GM21390 (cell line): ENCODE results near the gene DHX9.

ENCODE experiments used
- ATAC-seq: cut with Tn5 transposase; IDR thresholded peaks from one replicate; pipeline ENCODE4 v1.9.1; 2021; ENCODE audit not compliant: unreplicated experiment

DHX9 gene

DNA sequence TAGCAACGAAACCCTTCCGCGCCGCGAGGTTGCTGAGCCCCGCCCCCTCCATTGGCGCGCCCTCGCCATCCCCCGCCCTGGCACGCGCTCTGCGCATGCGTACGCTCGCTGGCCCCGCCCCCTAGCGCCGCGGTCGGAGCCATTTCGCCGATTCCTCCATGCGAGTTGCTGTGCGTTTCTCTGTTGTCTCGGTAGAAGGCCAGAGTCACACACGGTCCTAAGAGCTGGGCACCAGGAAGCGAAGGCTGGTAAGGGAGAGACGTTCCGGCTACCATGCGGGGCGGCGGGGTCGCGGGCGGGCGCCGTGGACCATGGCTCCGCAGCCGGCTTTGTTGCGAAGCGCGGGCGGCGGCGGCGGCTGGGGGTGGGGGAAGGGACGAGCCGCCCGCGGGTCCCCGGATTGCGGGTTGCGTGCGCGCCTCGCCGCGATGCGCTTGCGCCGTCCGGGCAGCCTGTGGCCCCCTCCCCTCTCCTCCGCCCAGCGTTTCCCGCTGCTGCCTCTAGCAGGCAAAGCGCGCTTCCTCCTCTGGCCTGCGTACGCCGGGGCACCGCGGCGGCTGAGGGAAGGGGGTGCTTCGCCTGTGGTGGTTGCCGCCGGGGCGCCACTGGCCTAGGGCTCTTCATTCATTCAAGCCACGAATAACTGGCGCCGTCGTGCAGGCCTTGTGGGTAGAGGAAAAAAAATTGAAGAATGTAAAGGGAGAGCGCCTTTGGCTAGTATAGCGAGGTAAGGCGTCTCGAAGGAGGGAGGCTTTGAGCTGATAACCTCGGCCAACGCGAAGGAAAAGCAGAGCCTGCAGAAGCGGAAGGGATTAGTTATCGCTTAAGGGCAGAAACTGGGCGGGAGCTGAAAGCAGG lies at the start of gene DHX9:
DHX9 (plus strand) TSS at position 139 of the 858 bp plus-strand sequence. CDS start 3,220 bp downstream, outside the sequence.
- ATAC-seq = peak; percentile 73

DNA sequence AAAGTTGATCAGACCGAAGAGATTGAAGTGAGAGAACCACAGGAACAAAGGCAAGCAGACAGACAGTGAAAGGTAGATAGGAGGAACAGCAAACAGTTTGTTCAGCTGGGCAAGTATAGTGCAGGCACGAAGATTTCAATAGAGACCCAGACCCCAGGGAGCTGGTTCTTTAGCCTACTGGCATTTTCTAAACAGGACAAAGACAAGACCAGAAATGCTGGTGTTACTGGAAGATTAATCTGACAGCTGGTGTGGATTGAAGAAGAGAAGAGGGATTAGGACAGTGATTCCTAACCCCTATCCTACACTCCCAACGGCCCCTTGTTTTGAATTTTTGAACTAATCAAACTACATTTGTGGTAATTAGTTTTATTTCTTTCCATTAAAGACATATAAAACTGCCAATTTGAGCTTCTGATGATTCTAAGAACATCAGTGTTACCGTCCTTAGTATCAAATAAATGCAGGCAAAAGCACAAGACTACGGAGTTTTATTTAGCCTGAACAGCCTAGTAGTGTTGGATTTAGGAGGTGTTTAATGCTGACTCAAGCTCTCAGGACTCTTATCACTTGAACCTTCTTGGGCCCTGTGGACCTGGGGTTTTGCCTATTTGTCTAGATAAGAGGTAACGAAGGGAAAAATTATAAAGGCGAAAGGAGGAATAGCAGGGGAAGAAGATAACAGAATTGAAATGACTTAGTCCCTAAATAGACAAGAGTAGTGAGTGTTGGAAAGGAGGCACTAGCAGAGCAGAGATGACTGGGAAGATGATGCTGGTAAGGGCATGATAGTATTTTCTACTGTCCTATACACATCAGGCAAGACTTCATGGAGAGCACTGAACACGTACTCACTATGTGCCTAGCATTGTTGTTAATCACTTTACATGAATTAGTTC lies 47.6 kb upstream of the DHX9 start:
- ATAC-seq = no peak

DNA sequence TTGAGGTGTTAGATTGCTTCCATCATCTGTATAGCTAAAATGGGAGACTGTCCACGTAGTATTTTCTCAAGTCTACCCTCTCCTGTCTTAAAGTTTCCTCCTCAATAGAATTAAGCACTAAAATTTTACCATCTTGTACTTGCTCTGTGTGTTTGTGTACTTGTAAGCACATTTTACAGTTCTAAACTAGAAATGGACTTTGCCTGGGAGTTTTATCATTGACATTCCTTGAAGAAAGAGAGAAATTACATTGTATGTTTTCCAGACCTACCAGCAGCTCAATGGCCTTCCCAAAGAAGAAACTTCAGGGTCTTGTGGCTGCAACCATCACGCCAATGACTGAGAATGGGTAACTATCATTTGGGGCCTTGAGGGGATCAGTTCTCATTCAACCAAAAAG lies 45.1 kb upstream of the DHX9 start:
- no peak for ATAC-seq

DNA sequence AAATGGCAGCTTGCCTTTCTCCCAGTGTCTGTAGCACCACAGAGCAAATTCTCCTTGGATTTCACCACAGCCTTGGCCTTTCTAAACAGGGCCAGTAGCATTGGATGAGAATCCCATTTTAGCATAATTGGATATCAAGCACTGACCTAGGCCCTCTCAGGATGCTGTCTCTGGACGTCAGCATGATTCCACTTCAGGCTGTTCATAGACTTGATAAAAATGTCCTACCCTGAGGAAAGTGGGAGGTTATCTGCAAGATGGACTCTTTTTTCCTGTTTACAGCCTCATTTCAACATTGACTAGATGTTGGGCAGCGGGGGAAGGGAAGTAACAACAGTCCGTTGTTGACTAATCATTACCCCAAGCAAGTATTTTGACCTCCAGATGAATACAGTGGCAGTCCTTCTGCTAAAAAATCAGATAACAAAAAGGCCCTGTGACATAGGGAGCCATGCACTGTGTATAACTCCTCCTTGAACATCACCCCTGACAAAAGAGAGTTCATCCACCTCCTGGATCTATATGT lies 44.4 kb upstream of the DHX9 start:
- no peak for ATAC-seq

DNA sequence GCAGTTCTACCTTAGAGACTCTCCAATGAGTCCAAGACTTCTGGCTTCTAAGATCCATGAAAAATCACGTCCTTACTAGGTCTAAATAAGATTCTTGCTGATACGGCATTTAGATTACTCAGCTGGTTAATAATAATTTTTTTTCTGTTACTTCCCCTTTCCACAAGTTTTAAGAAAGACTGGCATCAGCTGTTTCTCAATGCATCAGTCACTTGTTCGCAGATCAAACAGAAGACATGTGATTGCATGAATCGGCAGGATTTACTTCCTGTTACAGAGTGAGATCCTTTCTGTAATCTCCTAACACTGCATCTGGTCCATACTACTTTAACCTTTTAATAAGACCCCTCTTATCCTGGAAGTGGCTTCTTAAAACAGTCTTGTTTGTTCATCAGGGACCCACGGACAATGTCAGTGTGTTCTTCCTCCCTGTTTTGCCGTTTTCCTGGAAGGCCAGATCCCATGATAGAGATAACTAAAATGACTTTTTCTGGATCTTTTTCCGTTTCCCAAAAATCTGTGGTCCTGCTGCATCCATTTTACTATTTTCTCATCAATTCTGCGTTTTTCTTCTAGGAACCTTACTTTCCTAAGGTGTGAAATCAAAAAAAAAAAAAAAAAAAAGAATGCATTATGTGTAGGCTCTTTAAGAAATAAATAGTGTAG lies 43.5 kb upstream of the DHX9 start:
- ATAC-seq = no peak

DNA sequence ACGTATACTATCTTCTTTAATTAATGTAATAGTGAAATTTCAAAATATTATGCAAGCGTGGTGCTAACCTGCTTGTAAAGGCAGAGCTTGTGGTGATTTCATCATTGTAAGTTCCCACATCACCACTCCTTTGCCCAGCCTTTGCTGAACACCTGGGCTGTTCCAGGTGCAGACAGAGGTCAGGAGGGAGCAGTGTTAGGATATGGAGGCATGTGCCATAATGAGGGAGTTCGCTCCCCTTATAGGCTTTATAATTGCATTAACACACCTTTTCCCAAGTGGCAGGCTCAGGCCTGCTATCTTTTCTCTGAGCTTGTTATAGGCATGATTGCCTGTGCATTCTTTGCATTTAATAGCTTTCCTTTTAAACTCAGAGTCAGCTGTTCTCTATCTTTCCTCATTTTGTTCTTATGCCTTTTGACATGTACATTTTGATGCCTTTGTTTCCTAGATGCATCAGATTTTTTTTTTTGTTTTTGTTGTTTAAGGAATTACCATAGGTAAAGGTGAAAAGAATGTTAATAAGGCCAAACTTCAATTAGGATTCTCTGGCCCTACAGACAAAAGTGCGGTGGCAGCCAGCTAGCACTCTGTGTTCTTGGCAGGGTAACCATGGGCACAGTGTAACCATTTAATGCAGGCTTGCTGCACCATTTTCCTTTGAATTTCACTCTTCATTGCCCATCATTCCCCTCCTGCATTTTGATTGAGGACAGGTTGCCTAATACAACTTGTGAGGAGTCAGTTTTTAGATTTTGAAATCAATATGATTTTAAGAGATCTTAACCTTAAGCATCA lies 36.9 kb upstream of the DHX9 start:
- ATAC-seq = no peak

DNA sequence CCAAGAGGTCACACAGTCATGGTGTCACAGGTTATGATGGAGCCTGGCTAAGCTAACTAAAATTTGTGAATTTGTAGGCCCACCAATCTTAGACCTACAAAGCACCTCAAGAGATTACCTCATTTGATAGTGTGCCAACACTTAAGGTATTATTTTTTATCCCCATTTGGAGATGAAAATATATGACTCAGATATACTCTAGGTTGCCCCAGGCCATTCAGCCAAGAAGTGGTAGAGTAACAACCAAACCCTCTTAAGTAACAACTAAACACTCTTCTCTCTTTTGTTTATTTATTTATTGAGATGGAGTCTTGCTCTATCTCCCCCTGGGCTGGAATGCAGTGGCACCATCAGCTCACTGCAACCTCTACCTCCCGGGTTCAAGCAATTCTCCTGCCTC lies 35.3 kb upstream of the DHX9 start:
- ATAC-seq = no peak

DNA sequence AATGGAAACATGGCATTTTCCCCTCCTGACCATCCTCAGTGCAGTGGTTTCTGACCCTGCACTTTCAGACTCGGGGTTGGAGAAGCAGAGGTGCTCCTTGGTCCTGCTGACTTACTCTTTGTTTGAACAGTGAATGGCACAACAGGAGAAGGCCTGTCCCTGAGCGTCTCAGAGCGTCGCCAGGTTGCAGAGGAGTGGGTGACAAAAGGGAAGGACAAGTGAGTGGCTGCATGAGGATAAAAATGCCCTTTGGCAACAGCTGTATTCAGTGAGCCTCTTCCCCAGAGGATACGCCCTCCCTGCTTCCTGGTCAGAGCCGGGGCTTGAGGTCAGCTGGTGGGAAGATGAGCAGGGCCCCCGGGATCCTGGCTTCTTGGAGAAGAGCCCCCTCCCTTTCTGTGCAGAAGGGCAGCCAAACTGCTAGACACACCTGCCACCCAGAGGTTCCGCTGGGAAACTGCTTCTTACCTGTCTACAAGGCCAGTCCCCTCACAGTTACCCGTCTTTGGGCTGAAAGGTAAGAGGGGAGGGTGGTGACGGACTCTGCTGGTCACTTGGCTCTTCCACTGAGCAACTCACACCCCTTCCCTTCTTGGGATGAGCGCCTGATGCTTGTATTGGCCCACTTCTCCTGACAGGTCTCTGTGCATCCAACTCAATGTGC lies 33.0 kb upstream of the DHX9 start:
- ATAC-seq = no peak

DNA sequence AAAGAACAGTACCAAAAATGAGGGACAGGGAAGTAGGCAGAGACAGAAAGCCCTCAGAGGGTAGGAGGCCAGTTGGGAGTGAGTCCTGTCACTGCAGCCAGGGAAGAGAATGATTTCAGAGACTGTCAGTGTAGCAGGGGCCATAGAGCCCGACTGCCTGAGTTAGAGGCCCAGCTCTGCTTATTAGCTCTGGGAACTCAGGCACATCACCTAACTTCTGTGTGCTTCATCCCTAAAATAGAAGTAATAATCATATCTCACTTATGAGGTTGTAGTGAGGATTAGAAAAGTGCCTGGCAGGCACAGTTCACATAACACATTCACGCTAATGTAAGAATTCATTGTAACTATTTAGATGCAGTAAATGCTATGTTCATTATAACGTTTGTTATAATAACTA lies 31.2 kb upstream of the DHX9 start:
- ATAC-seq = no peak

DNA sequence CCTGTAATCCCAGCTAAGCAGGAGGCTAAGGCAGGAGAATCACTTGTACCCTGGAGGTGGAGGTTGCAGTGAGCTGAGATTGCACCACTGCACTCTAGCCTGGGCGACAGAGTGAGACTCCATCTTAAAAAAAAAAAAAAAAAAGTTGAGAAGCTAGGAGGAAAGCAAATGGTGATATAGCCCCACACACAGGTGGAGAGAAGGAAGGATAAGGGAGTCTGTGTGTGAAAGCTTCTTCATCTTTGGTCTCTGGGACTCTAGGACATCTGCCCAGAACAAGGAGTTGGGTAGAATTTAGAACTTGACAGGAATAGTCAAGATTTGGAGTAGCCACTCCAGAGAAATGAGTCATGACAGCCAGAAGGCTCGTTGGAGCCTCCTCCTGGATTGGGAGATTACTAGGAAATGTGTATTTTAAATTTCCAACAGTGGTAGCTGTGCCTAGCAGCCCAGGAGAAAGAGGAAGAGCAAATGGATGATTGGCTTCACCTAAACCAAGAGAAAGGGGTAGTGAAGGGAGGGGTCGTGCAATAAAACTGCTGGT lies 29.7 kb upstream of the DHX9 start:
- ATAC-seq = no peak

DNA sequence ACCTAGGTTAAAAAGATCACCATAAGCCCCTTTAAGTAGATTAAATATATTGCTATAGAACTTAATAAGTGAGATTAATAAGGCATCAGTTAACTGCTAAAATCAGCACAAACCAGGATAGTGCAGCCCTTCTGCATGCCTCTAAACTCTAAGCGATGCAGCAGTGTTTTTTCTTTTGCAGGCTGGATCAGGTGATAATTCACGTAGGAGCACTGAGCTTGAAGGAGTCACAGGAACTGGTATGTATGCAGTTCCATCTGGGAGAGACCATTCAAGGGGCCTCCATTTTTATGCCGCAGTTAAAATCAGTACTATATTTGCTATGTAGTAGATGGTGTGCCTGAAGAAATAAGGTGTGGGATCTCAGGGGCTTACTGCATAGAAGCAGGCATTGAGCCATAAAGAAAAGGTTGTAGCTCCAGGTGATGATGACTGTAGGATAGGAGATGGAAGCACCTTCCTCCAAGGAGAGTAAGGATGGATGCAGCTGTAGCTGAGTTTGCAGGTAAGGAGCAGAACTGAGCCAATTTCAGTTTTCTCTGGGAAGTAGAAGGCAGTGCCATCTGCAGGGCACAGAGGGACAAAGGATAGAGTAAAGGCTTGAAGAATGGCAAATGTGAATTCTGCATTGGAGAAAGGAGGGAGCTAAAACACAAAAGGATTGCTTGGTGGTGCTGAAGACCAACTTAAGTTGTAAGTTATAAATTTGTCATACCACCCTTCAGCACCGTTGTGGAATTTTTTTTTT lies 27.0 kb upstream of the DHX9 start:
- ATAC-seq = no peak

DNA sequence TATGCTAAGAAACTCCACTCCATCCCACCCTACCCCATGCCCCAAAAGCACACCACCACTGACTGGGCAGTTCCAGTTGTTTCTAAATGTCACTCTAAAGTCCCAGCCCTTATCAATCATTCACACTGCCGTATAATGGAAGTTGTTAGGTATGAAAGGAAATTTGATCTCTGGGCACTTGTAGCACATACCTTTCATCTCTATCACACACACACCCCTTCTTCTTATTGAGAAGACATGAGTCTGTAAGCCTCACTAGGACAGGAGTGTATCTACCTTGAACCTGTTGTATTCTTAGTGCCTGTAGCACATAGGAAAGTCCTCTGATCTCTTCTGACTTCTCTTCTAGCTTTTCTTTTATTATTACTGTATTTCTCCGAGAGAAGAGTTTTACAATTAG lies 22.3 kb upstream of the DHX9 start:
- no peak for ATAC-seq

DNA sequence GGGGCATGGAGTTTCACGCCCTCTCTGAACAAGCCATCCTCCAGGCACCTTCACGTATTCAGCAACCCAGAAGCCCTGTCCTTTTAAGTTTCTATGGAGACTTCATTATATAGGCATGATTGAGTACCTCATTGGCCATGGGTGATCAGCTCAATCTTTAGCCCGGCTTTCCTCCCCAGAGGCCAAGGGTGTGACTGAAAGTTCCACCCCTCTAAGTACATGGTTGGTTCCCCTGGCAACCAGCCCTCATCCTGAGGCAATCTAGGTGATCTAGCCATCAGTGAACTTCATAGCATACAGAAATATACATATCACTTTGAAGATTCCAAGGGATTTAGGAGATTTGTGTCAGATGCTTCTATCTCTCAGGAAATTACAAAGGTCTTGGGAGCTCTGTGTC lies 21.3 kb upstream of the DHX9 start:
- no peak for ATAC-seq

DNA sequence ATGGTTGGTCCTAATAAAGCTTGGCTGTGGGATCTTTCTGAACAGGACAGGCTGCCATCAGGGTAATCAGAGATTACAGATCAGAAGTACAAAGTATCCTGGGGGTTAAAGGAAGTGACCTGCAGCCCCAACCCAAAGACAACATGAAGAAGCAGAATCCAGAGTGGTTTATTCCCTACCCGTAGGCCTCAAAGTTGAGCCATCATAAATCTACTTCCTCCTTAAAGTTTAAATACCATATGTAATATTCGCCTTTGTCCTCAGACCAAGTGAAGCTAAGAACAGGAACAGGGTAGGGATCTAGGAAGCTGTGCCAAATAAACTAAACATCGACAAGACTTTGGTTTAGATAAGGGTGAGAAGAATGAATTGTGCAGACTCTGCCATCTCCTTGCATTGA lies 15.9 kb upstream of the DHX9 start:
- no peak for ATAC-seq

DNA sequence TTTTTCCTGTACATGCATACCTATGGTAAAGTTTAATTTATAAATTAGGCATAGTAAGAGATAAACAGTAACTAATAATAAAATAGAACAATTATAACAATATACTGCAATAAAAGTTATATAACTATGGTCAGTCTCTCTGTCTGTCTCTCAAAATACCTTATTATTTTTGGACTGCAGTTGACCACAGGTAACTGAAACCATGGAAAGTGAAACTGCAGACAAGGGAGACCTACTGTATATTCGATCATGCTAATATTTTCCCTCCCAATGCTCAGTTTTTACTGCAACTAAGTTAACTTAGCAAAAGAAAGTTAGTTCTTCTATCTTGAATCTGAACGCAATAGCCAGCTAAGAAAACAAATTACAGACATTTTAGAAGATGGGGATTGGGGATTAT lies 12.3 kb upstream of the DHX9 start:
- ATAC-seq = no peak

DNA sequence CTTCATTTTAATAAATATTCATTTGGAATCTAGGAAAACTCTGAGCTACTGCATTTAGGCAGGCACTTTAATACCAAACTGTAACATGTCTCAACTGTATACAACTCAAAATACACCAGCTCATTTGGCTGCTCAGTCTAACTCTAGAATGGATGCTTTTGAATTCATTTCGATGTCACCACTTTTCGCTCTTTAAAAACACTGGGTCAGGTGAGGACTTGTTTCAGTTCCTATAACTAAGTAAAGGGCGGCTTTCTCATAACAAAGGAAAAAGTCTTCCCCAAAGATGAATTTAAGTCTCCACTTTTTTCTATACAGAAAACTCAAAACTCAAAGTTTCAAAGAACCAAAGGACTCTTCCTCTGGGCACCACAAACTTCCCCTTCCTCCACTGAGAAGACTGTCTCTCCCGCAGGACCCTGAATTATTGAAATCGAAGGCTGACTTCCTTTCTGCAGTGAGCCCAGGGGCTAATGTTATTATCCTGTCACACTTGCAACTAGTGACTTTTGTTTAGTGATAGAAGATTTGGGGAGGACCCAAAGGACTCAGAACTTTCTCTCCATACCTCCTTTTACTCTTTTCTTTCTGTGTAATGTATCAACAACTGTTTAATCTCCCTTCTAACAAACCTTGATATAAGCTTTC lies 9.7 kb upstream of the DHX9 start:
- ATAC-seq = no peak

DNA sequence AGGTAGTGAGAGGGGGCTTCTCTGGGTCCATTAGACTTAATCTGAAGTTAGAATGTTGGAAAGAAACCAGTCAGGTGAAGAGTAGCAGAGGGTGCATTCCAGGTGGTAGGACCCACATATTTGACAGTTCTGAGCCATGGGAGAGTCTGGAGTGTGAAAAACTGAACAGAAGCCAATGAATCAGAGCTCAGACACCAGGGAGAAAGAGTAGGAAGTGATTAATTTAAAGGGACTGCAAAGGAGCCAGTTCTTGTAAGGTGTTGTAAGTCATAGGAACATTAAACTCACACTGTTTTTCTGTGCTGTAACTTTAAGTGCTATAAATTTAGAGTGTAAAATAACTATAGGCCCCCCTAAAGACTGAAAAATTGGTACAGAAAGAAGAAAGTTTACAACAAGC lies 5.9 kb upstream of the DHX9 start:
- no peak for ATAC-seq

DNA sequence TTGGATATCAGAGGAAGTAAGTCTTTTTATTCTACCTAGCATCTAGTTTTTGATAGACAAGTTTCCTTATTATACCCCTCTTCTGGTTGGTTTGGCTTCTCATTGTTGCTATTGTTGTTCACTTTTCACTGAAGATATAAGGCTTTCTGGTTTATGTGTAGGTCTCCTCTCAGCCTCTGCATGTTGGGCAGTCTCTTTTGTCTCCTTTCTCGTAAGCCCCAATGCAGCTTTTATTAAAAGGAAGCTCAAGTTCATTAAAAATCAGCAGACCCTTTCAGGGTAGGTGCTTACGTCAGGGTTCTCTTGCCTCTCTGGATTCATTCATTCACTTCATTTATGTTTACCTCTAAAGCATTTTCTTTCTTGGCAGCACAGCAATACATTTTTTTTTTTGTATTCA lies 4.8 kb upstream of the DHX9 start:
- no peak for ATAC-seq

DNA sequence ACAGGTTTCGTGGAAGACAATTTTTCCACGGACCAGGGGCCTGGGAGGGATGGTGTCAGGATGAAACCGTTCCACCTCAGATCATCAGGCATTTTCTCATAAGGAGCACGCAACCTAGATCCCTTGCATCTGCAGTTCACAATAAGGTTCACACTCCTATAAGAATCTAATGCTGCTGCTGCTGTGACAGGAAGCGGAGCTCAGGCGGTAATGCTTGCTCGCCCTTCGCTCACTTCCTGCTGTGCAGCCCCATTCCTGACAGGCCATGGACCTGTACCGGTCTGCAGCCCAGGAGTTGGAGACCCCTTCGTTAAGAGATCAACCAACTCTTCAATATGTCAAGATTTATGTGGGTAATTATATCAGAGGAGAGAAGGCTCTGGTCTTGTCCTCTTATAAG lies 3.3 kb upstream of the DHX9 start:
- no peak for ATAC-seq
